Adrenal gland (tissue), 5 donors: ENCODE data around the gene GATA5.

Source experiments
- POLR2A ChIP-seq, 2 donors: fragments of 450-650 bp; IDR thresholded peaks; one replicate each; pipeline ENCODE4 v1.6.1; 2017; ENCODE audit warnings: antibody characterized with exemption in 2 of 2, mild to moderate bottlenecking in 2 of 2, moderate library complexity in 1 of 2
- TF ChIP-seq, protein P1 (sequence below), 6 experiments: fragments of 450-650 bp in 4 of 6; fragments of 200-600 bp in 2 of 6; sonication (generic) in 1 of 6; IDR thresholded peaks; 1 replicate in 5 of 6; 2 replicates in 1 of 6; pipeline versions ENCODE4 v1.5.1 to v1.8.0; 2016 to 2021; ENCODE audit warnings: antibody characterized with exemption in 6 of 6, mild to moderate bottlenecking in 2 of 6, moderate library complexity in 1 of 6
- donor health status: DM: no; HTN: no; CAD: no.

DNA sequence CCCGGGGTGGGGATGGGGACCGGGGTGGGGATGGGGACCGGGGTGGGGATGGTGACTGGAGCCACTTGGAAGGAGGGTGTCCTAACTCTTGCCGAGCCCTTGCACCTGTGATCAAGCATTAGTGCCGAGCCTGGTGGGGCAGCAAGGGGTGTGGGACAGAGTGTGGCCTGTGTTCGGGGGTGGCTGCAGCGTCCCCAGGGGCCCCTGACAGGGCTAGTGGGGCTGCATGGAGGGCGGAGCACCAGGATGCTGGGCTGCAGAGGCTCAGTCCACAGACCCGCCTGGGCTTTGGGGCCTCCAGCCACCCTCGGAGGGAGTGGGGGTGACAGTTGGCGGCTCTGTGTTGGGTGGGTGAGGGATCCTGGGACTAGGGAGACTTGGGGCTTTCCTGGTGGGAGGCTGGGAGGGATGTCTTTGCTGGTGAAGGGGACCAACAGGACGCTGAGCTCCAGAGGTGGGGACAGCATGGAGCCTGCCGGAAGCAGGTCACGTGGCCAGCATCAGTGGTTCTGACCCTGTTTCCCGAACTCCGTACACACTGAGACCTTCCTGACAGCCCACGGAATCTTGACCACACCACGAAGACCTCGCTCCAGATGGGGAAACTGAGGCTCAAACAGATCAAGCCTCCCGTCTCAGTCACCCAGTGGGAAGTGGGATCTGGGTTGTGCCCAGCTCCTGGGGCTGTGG is 53.0 kb downstream of the GATA5 start:
- TF ChIP-seq, protein P1, sequence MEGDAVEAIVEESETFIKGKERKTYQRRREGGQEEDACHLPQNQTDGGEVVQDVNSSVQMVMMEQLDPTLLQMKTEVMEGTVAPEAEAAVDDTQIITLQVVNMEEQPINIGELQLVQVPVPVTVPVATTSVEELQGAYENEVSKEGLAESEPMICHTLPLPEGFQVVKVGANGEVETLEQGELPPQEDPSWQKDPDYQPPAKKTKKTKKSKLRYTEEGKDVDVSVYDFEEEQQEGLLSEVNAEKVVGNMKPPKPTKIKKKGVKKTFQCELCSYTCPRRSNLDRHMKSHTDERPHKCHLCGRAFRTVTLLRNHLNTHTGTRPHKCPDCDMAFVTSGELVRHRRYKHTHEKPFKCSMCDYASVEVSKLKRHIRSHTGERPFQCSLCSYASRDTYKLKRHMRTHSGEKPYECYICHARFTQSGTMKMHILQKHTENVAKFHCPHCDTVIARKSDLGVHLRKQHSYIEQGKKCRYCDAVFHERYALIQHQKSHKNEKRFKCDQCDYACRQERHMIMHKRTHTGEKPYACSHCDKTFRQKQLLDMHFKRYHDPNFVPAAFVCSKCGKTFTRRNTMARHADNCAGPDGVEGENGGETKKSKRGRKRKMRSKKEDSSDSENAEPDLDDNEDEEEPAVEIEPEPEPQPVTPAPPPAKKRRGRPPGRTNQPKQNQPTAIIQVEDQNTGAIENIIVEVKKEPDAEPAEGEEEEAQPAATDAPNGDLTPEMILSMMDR (IDR thresholded peaks at IDR 0.05): no peak
- TF ChIP-seq POLR2A (IDR thresholded peaks at IDR 0.05): no peak
